Duodenal mucosa (tissue), 2 donors: Measurements from ENCODE around the gene ELMO1.

Experiments used
- H3K27ac ChIP-seq: one replicate; pipeline ENCODE4 v1.7.0; 2013; ENCODE audit warnings: low read depth, low read length
- H3K27me3 ChIP-seq, 2 donors: one replicate each; pipeline ENCODE4 v1.7.0; 2013; ENCODE audit warnings: low read length in 2 of 2, control low read depth in 1 of 2; ENCODE audit not compliant: insufficient read depth in 2 of 2, control insufficient read depth in 1 of 2
- H3K36me3 ChIP-seq, 2 donors: one replicate each; pipeline ENCODE4 v1.7.0; 2013; ENCODE audit warnings: low read length in 2 of 2, control low read depth in 1 of 2; ENCODE audit not compliant: insufficient read depth in 2 of 2, control insufficient read depth in 1 of 2
- H3K4me1 ChIP-seq, 2 donors: one replicate each; pipeline ENCODE4 v1.7.0; 2013; ENCODE audit warnings: low read length in 2 of 2, control low read depth in 1 of 2; ENCODE audit not compliant: insufficient read depth in 2 of 2, control insufficient read depth in 1 of 2
- H3K4me3 ChIP-seq, 2 donors: one replicate each; pipeline ENCODE4 v1.7.0; 2013; ENCODE audit warnings: low read length in 2 of 2, low read depth in 1 of 2
- H3K9ac ChIP-seq, 2 donors: one replicate each; pipeline ENCODE4 v1.7.0; 2013; ENCODE audit warnings: low read length in 2 of 2, low read depth in 1 of 2
- H3K9me3 ChIP-seq, 2 donors: one replicate each; pipeline ENCODE4 v1.7.0; 2013; ENCODE audit warnings: low read length in 2 of 2, control low read depth in 1 of 2; ENCODE audit not compliant: control insufficient read depth in 1 of 2

Gene ELMO1

GRCh38 chr7:37160656-37161055, 288.0 kb downstream of the ELMO1 start:
- Histone ChIP-seq H3K4me3 (no peak overlapping the region), H3K9me3 (peaks cover 0 to 2% of the 10 kb centered on the region in 2 donors), H3K9ac (no peak overlapping the region), H3K4me1 (no peaks in the 10 kb centered on the region), H3K27ac (no peak overlapping the region), H3K36me3 (no peaks in the 10 kb centered on the region), H3K27me3 (no peaks in the 10 kb centered on the region)

DNA sequence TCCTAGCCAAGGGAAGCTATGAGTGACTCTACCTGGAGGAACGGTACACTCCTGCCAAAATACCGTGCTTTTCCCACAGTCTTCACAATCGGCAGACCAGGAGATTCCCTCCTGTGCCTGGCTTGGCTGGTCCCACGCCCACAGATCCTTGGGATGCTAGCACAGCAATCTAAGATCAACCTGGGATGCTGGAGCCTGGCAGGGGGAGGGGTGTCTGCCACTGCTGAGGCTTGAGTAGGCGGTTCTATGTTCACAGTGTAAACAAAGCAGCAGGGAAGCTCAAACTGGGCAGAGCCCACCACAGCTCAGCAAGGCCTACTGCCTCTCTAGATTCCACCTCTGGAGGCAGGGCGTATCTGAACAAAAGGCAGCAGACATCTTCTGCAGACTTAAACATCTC, 295.3 kb downstream of the ELMO1 start:
- Histone ChIP-seq H3K27me3 (no peaks in the 10 kb centered on the region), H3K27ac (no peak overlapping the region), H3K4me3 (no peak overlapping the region), H3K4me1 (no peaks in the 10 kb centered on the region), H3K36me3 (no peaks in the 10 kb centered on the region), H3K9me3 (no peaks in the 10 kb centered on the region), H3K9ac (no peak overlapping the region)

DNA sequence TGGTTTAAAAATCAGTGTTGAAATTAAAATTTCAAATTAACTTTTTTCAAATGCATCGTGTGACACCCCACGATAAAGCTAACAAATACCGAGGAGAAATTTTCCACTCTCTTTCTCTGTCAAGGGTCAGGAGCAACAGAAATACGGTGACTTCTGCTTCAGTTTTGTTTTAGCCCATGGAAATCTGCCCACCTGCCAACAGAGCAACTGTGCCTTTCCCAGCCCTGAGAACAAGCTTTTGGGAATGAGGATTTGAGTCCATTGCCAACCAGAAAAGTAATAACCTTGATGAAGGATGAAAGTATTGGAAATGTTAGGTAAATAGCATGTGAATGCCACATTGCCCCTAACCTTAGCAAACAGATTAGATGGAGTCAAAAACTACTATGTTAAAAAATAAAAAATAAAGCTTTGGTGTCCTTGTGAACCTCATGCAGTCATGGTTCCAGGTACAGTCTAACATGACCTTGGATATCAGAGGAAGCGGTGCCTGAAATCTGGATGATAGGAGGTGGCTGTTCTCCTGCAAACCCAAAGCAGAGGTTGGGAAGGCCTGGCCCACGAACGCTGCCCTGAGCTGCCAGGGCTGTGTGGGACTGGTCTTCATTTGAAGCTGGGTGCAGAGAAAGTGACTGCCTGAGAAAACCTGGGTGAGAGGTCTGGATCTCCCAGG, 296.8 kb downstream of the ELMO1 start:
- no peaks in the 10 kb centered on the region for H3K27me3 ChIP-seq
- no peak overlapping the region for H3K4me3 ChIP-seq
- no peaks in the 10 kb centered on the region for H3K9me3 ChIP-seq

DNA sequence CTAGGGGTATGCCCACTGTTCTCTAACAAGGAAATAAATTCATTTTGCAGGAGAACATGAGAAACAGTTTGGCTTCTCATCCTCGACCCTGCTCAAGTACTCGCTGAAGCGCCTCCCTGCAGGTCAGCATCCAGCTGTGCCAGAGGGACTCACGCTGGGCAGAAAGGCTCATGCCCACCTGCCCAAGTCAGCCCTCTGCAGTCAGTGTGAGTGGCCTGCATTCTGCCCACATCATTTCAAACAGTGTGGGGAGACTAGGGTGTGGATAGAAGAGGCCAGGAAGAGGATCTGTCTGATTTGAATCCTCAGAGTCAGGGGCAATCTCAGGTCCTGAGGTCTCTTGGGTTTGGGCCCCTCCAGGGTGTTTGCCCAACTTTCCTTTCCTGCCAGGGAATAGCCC, 297.8 kb downstream of the ELMO1 start:
- no peak overlapping the region for H3K4me3 ChIP-seq
- no peaks in the 10 kb centered on the region for H3K27me3 ChIP-seq
- no peaks in the 10 kb centered on the region for H3K4me1 ChIP-seq
- H3K9ac ChIP-seq, result no peak overlapping the region
- no peaks in the 10 kb centered on the region for H3K36me3 ChIP-seq
- H3K9me3 ChIP-seq, result no peaks in the 10 kb centered on the region
- H3K27ac ChIP-seq, result no peak overlapping the region

More for the DNA sequence above, 296.8 kb downstream of the ELMO1 start:
- no peaks in the 10 kb centered on the region for H3K4me1 ChIP-seq
- H3K9ac ChIP-seq, result no peak overlapping the region
- H3K27ac ChIP-seq, result no peak overlapping the region
- no peaks in the 10 kb centered on the region for H3K36me3 ChIP-seq

DNA sequence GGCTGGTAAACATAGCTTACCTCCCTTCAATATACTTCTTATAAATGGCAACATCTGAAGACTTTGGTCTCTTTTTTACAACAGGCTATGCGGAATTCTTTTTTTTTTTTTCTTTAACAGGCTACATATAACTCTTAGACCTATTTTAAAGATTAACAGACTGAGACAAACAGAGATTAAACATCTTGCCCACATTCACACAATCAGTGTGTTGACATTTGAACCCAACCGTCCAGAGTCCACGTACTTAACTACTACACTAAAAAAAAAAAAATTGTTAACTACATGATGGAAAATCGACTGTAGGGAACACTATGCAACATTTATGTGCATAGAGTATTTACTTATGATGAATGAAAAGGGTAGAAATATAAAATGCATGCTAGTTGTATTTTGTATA, 298.5 kb downstream of the ELMO1 start:
- Histone ChIP-seq H3K9me3 (no peaks in the 10 kb centered on the region), H3K4me1 (no peaks in the 10 kb centered on the region), H3K27ac (no peak overlapping the region), H3K9ac (no peak overlapping the region), H3K36me3 (no peaks in the 10 kb centered on the region), H3K4me3 (no peak overlapping the region), H3K27me3 (no peaks in the 10 kb centered on the region)

GRCh38 chr7:37149773-37150124, 298.9 kb downstream of the ELMO1 start:
- H3K9ac ChIP-seq, result no peak overlapping the region
- no peaks in the 10 kb centered on the region for H3K27me3 ChIP-seq
- no peaks in the 10 kb centered on the region for H3K9me3 ChIP-seq
- no peak overlapping the region for H3K4me3 ChIP-seq
- no peaks in the 10 kb centered on the region for H3K4me1 ChIP-seq
- no peak overlapping the region for H3K27ac ChIP-seq
- H3K36me3 ChIP-seq, result no peaks in the 10 kb centered on the region

- Histone ChIP-seq H3K4me1 (no peaks in the 10 kb centered on the region), H3K9me3 (no peaks in the 10 kb centered on the region), H3K36me3 (no peaks in the 10 kb centered on the region), H3K9ac (no peak overlapping the region), H3K4me3 (no peak overlapping the region), H3K27ac (no peak overlapping the region), H3K27me3 (no peaks in the 10 kb centered on the region)
Observed at GRCh38 chr7:37149051-37149772, 299.5 kb downstream of the ELMO1 start.

DNA sequence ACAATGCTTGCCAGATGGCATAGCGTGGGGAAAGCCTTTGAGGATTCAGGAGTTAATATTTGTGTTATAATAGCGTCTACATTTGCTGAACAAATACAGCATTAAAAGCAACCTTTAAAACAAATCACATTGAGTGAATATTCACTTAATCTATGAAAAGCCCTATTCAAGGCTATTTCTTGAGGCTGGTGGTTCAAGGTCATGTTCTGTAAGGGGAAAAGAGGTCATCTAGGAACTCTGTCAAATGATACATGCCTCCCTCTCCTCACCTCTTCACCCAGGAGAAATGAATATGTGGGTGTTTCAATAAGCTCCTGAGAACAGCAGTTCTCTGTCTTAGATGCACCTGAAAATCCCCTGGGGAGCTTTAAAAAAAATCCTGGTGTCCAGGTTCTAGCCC, 303.0 kb downstream of the ELMO1 start:
- H3K4me3 ChIP-seq, result no peak overlapping the region
- H3K9me3 ChIP-seq, result peaks cover 0 to 2% of the 10 kb centered on the region in 2 donors
- no peak overlapping the region for H3K27ac ChIP-seq
- no peaks in the 10 kb centered on the region for H3K4me1 ChIP-seq
- H3K36me3 ChIP-seq, result no peaks in the 10 kb centered on the region
- no peaks in the 10 kb centered on the region for H3K27me3 ChIP-seq
- no peak overlapping the region for H3K9ac ChIP-seq

DNA sequence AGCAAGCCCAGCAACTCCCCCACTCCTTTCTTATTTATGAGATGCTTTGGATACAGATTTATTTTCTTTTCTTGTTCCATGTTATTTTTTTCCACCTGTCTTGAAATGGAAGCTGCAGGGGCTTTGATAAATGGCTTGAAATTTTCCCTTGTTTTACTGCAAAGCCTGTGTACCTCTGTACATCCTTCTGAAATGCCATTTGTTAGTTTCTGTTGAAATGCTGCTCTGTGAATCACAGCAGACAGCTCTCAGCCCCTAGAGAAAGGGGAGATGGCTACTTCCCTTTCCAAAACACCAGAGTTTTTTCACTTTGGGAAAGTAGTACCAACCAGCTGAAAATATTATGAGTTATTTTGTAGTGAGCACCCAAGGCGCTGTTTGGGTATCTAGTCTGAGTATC, 304.2 kb downstream of the ELMO1 start:
- H3K36me3 ChIP-seq, result no peaks in the 10 kb centered on the region
- no peaks in the 10 kb centered on the region for H3K27me3 ChIP-seq
- no peaks in the 10 kb centered on the region for H3K4me1 ChIP-seq
- no peak overlapping the region for H3K9ac ChIP-seq
- no peak overlapping the region for H3K27ac ChIP-seq
- H3K4me3 ChIP-seq, result no peak overlapping the region
- peaks cover 2% of the 10 kb centered on the region in 2 donors for H3K9me3 ChIP-seq

- Histone ChIP-seq H3K9ac (no peak overlapping the region), H3K27ac (no peak overlapping the region), H3K4me1 (no peaks in the 10 kb centered on the region), H3K9me3 (peaks cover 2 to 10% of the 10 kb centered on the region in 2 donors), H3K27me3 (no peaks in the 10 kb centered on the region), H3K36me3 (no peaks in the 10 kb centered on the region), H3K4me3 (no peak overlapping the region)
Observed at GRCh38 chr7:37142958-37143357, 305.7 kb downstream of the ELMO1 start.
